Left ventricle myocardium inferior (tissue), 1 donor: ENCODE measurements around the gene MRO. TPM values are rescaled to one million over a fixed set of nuclear protein-coding genes. Genes with fewer than 3 reads are reported as not detected.

Experiments used
- DNase-seq: peaks from one replicate; pipeline ENCODE4 v3.0.0-alpha.2; 2020
- H3K27ac ChIP-seq: fragments of 200-600 bp; replicated peaks from 2 replicates; pipeline ENCODE4 v1.8.0; 2021
- H3K27me3 ChIP-seq: fragments of 200-600 bp; 2 replicates; pipeline ENCODE4 v1.8.0; 2021; ENCODE audit warnings: low read depth
- H3K36me3 ChIP-seq: fragments of 200-600 bp; 2 replicates; pipeline ENCODE4 v1.8.0; 2021
- H3K4me1 ChIP-seq: fragments of 200-600 bp; 2 replicates; pipeline ENCODE4 v1.8.0; 2021
- H3K4me3 ChIP-seq: fragments of 200-600 bp; 2 replicates; pipeline ENCODE4 v1.8.0; 2021; ENCODE audit warnings: mild to moderate bottlenecking, moderate library complexity
- H3K9me3 ChIP-seq: fragments of 200-600 bp; replicated peaks from 2 replicates; pipeline ENCODE4 v1.8.0; 2021
- intact Hi-C: fragments of 100-400 bp; cut with micrococcal nuclease; formaldehyde crosslinking; loops from one replicate; pipeline ENCODE4 v1.11.0; 2022
- total RNA-seq: library from RNA; stranded (reverse); fragmentation: NEBNext Ultra II Directional; extraction: Animal tissue kit (Norgen Biotek cat#: 25700); gene quantifications from one replicate; pipeline ENCODE4 v1.2.1, GENCODE V29; 2021
- TF ChIP-seq, protein P1 (sequence below): fragments of 200-600 bp; IDR thresholded peaks from 2 replicates; pipeline ENCODE4 v1.8.0; 2021; ENCODE audit warnings: antibody characterized with exemption, mild to moderate bottlenecking, borderline replicate concordance
- donor health status: DM: no; HTN: yes; CAD: no; lungs with severe emphysema.

Gene MRO
- total RNA-seq, 1 donor from 2014 or later, result 3.8 TPM

DNA sequence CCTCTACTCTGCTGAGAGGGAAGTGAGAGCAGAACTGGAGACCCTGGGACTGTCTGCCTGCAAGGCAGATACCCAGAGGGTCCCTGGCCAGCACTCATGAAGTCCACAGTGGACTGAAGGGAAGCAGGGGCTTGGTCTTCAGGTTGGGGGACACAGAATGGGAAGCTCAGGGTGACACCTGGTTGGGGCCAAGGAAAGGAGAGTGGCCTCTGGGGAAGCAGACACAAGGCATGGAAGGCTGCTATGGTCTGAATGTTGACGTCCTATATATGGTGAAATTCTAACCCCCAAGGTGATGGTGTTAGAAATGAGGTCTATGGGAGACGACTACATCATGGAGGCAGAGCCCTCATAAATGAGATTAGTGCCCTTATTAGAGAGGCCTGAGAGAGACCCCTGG lies 69.3 kb downstream of the MRO start:
- Histone ChIP-seq H3K27ac (no peak overlapping the region), H3K4me1 (no peaks in the 10 kb centered on the region), H3K36me3 (no peaks in the 10 kb centered on the region), H3K9me3 (peaks cover 3% of the 10 kb centered on the region), H3K4me3 (no peak overlapping the region), H3K27me3 (peaks cover 44% of the 10 kb centered on the region)
- intact Hi-C loops, result no loop called here
- DNase-seq, result no peak
- TF ChIP-seq, protein P1, sequence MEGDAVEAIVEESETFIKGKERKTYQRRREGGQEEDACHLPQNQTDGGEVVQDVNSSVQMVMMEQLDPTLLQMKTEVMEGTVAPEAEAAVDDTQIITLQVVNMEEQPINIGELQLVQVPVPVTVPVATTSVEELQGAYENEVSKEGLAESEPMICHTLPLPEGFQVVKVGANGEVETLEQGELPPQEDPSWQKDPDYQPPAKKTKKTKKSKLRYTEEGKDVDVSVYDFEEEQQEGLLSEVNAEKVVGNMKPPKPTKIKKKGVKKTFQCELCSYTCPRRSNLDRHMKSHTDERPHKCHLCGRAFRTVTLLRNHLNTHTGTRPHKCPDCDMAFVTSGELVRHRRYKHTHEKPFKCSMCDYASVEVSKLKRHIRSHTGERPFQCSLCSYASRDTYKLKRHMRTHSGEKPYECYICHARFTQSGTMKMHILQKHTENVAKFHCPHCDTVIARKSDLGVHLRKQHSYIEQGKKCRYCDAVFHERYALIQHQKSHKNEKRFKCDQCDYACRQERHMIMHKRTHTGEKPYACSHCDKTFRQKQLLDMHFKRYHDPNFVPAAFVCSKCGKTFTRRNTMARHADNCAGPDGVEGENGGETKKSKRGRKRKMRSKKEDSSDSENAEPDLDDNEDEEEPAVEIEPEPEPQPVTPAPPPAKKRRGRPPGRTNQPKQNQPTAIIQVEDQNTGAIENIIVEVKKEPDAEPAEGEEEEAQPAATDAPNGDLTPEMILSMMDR, result no peak

GRCh38 chr18:50749945-50750344 lies 69.9 kb downstream of the MRO start:
- H3K27me3 ChIP-seq, result peaks cover 42% of the 10 kb centered on the region
- H3K27ac ChIP-seq, result no peak overlapping the region
- H3K36me3 ChIP-seq, result no peaks in the 10 kb centered on the region
- H3K9me3 ChIP-seq, result peaks cover 2% of the 10 kb centered on the region
- TF ChIP-seq, protein P1, result no peak
- H3K4me1 ChIP-seq, result no peaks in the 10 kb centered on the region
- no peak overlapping the region for H3K4me3 ChIP-seq
- DNase-seq, result no peak
- intact Hi-C loops, result no loop called here

GRCh38 chr18:50749421-50749820 lies 70.4 kb downstream of the MRO start:
- no peak overlapping the region for H3K4me3 ChIP-seq
- DNase-seq, result no peak
- intact Hi-C loops, result no loop called here

DNA sequence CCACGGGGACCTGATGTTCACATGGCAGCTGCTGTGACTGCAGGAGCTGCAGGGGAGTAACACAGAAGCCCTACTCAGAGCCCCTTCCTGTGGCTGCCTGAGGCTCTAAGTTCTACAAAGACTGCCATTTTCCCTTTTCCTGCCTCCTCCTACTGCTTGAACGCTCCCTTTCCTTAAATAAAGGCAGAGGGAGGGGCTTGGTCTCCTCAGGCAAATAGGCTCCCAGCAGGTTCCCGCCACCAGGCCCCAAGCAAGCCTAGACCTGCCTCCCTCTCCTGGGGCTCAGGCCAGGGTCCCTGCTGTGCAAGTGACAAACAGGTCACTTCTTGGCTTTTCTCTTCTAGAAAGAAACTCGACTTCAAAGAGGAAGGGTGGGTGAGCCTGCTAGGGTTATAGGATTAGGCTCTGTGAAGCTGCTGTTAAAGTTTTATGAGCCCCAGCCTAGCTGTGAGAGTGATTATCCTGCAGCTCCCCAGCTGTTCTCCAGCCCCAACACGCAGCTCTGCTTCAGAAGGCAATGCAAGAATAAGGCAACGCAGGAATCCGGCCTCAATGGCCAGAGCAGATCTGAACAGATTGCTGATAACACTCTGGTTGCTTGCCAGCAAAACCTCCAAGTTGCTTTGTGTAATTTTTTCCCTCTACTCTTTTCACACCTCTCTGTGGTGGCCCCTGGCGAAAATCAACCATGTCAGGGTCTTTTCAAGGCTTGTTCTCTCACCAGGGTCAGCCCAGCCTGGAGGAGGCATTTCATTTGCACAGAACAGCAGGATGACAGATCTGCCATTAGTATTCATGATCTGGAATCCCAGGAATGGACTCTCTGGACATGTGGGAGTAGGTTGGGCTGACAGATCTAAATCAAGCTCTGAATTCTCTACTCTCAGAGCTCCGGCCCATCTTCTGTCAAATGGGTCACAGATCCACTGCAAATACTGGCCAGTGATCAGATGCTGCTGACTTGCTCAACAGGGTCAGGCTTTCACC lies 71.3 kb downstream of the MRO start:
- TF ChIP-seq, protein P1, result no peak
- H3K4me1 ChIP-seq, result no peaks in the 10 kb centered on the region
- H3K4me3 ChIP-seq, result no peak overlapping the region
- no peaks in the 10 kb centered on the region for H3K36me3 ChIP-seq
- no peak for DNase-seq
- no peak overlapping the region for H3K27ac ChIP-seq
- intact Hi-C loops, result no loop called here
- H3K27me3 ChIP-seq, result peaks cover 28% of the 10 kb centered on the region
- H3K9me3 ChIP-seq, result no peaks in the 10 kb centered on the region

More at GRCh38 chr18:50749421-50749820, 70.4 kb downstream of the MRO start:
- H3K36me3 ChIP-seq, result no peaks in the 10 kb centered on the region
- no peaks in the 10 kb centered on the region for H3K4me1 ChIP-seq
- TF ChIP-seq, protein P1, result no peak
- no peak overlapping the region for H3K27ac ChIP-seq
- peaks cover 37% of the 10 kb centered on the region for H3K27me3 ChIP-seq
- no peaks in the 10 kb centered on the region for H3K9me3 ChIP-seq

GRCh38 chr18:50747849-50748242 lies 72.0 kb downstream of the MRO start:
- intact Hi-C loops, result no loop called here
- Histone ChIP-seq H3K27me3 (peaks cover 28% of the 10 kb centered on the region), H3K4me1 (no peaks in the 10 kb centered on the region), H3K9me3 (no peaks in the 10 kb centered on the region), H3K27ac (no peak overlapping the region), H3K36me3 (no peaks in the 10 kb centered on the region), H3K4me3 (no peak overlapping the region)
- DNase-seq, result no peak
- TF ChIP-seq, protein P1, result no peak
